ENCODE data around the gene FAHD1. TPM values are rescaled to one million over a fixed set of nuclear protein-coding genes. Genes with fewer than 3 reads are reported as not detected.

Gene FAHD1
- polyA plus RNA-seq, 1 donor, result 21.2 TPM

- DNase-seq, result no peak
Measured at GRCh38 chr16:1817716-1818115, 9.3 kb upstream of the FAHD1 start.

- DNase-seq, result no peak
Measured at GRCh38 chr16:1818204-1818872, 8.7 kb upstream of the FAHD1 start.

- DNase-seq, result no peak
Measured at GRCh38 chr16:1818873-1819525, 8.0 kb upstream of the FAHD1 start.

- DNase-seq, result no peak
Measured at GRCh38 chr16:1819611-1820010, 7.4 kb upstream of the FAHD1 start.

- no peak for DNase-seq
Measured at GRCh38 chr16:1820096-1820945, 6.7 kb upstream of the FAHD1 start.

GRCh38 chr16:1820946-1821290 lies 6.1 kb upstream of the FAHD1 start:
- no peak for DNase-seq

GRCh38 chr16:1821861-1822611 lies 5.0 kb upstream of the FAHD1 start:
- no peak for DNase-seq

- DNase-seq, result no peak
Measured at GRCh38 chr16:1822801-1823200, 4.2 kb upstream of the FAHD1 start.

- DNase-seq, result no peak
Measured at GRCh38 chr16:1823821-1824220, 3.2 kb upstream of the FAHD1 start.

GRCh38 chr16:1825381-1825863 lies 1.6 kb upstream of the FAHD1 start:
- DNase-seq, result no peak

- DNase-seq, result peak; percentile 49
Measured at GRCh38 chr16:1825864-1826690, 929 bp upstream of the FAHD1 start.

GRCh38 chr16:1828645-1829410 lies 1.8 kb downstream of the FAHD1 start:
- no peak for DNase-seq

GRCh38 chr16:1830213-1830612 lies 3.2 kb downstream of the FAHD1 start:
- DNase-seq, result no peak

- DNase-seq, result no peak
Measured at GRCh38 chr16:1831186-1832075, 4.4 kb downstream of the FAHD1 start.

GRCh38 chr16:1832838-1833454 lies 5.9 kb downstream of the FAHD1 start:
- no peak for DNase-seq

- no peak for DNase-seq
Measured at GRCh38 chr16:1834096-1834495, 7.1 kb downstream of the FAHD1 start.

- no peak for DNase-seq
Measured at GRCh38 chr16:1839554-1839953, 12.5 kb downstream of the FAHD1 start.

- DNase-seq, result no peak
Measured at GRCh38 chr16:1845985-1846384, 19.0 kb downstream of the FAHD1 start.

- DNase-seq, result no peak
Measured at GRCh38 chr16:1846416-1846815, 19.4 kb downstream of the FAHD1 start.

All from hindlimb muscle (tissue), 1 donor.